Measurements from ENCODE around the gene EFCAB6.
A peak's percentile ranks its signal among the peaks of the same experiment; 100 is the strongest.

The EFCAB6 gene

DNA sequence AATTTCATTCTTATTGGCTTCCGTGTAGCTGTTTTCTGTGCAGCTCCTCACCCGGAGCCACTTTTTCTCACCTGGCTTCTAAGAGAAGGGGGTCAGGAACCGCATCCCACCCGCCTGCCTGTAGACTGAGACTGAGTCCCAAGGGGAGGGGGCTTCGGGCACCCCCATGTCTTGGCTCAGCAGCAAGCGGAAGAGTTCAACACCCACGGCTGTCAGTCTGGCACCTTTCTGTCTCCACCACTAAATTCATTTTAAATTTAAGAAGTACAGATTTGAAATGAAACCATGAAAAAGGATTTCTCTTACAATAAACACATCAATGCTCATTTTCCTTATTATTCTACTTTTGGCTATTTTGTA lies 66.7 kb downstream of the EFCAB6 start:
- no peak overlapping the region for H3K27ac ChIP-seq
- TF ChIP-seq, protein P1, sequence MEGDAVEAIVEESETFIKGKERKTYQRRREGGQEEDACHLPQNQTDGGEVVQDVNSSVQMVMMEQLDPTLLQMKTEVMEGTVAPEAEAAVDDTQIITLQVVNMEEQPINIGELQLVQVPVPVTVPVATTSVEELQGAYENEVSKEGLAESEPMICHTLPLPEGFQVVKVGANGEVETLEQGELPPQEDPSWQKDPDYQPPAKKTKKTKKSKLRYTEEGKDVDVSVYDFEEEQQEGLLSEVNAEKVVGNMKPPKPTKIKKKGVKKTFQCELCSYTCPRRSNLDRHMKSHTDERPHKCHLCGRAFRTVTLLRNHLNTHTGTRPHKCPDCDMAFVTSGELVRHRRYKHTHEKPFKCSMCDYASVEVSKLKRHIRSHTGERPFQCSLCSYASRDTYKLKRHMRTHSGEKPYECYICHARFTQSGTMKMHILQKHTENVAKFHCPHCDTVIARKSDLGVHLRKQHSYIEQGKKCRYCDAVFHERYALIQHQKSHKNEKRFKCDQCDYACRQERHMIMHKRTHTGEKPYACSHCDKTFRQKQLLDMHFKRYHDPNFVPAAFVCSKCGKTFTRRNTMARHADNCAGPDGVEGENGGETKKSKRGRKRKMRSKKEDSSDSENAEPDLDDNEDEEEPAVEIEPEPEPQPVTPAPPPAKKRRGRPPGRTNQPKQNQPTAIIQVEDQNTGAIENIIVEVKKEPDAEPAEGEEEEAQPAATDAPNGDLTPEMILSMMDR (IDR thresholded peaks at IDR 0.05): no peak

DNA sequence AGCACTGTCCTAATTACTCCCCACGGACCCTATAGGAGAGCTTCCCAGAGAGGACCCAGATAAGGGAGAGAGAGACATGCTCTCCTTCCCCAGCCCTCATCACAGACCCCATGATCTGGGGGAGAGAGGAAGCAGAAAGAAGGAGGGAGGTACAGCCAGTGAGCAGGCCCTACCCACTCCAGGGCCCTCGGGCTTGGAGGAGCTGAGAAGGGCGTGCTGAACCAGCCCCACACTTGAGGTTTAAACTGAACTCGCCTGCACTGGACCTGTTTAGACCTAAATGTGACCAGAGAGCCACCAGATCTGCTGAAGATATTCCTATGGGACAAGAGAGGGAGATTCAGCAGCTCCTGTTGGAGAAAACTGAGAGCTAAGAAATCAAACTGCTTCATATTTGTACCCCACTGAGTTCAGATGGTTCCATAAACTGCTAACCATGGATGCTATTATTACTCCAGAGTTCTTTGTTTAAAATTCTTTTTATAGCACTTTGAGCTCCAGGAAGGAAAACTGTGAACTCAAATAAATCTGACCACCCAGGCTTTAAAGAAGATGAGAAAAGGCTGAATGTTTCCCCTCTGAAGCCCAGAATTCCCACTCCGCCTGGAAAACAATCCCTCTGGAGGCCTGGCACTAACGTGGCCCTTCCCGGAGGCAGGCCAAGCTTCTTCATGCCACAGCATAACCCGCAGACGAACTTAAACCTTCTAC lies 67.2 kb downstream of the EFCAB6 start:
- TF ChIP-seq, protein P1 (IDR thresholded peaks at IDR 0.05): no peak
- TF ChIP-seq ZFX (IDR thresholded peaks at IDR 0.05; ENCODE audit: borderline replicate concordance): no peak
- no peak overlapping the region for H3K27ac ChIP-seq

DNA sequence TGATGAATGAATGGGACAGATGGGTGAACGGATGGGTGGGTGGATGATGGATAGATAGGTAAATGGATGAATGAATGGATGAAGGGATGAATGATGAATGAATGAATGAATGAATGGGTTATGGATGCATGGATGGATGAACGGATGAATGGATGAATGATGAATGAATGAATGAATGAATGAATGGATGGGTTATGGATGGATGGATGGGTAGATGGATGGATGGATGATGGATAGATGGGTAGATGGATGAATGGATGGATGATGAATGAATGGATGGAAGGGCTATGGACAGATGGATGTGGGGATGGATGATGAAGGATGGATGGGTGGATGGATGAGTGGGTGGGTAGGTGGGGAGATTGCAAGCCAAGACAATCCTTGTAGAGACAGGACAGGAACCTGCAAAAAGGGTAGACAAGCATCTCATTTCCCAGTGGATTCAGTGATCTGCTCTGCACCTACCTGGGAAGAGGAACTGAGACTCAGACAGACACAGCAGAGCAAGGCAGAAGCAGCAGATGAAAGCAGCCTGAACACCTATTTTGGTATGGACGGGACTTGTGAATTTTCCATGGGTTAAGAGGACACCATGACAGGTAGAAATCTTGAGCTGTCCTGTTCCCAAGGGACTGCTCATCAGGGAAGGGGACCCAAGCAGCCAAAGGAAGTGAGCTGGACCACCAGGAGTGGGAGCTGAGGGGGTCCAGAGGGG lies 68.0 kb downstream of the EFCAB6 start:
- TF ChIP-seq, protein P1 (IDR thresholded peaks at IDR 0.05): no peak
- TF ChIP-seq ZFX (IDR thresholded peaks at IDR 0.05; ENCODE audit: borderline replicate concordance): no peak
- no peak overlapping the region for H3K27ac ChIP-seq

DNA sequence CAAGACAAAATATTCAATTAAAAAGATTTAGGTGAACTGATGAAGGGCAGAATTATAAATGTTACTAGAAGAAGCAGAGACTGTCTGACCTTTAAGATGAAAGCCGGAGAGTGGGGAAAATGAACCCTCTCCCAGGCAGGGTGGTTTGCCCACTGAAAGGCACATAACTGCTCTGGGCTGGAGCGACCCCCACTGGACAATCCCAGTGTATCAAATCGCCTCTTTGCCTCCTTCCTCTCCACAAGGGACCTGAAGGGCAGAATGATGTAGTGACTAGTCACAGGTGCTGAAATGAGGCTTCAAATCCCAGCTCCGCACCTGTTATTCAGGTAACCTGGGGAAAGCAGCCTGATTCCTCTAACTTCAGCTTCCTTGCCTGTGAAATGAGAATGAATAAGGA lies 69.0 kb downstream of the EFCAB6 start:
- TF ChIP-seq, protein P1 (IDR thresholded peaks at IDR 0.05): peak; percentile 29
- no peak for TF ChIP-seq ZFX (IDR thresholded peaks at IDR 0.05; ENCODE audit: borderline replicate concordance)
- H3K27ac ChIP-seq: no peak overlapping the region

GRCh38 chr22:43742154-43742950 lies 69.8 kb downstream of the EFCAB6 start:
- H3K27ac ChIP-seq: no peak overlapping the region
- TF ChIP-seq, protein P1 (IDR thresholded peaks at IDR 0.05): no peak
- TF ChIP-seq ZFX (IDR thresholded peaks at IDR 0.05; ENCODE audit: borderline replicate concordance): no peak

- no peak overlapping the region for H3K27ac ChIP-seq
- TF ChIP-seq, protein P1 (IDR thresholded peaks at IDR 0.05): no peak
- TF ChIP-seq ZFX (IDR thresholded peaks at IDR 0.05; ENCODE audit: borderline replicate concordance): no peak
Measured at GRCh38 chr22:43740587-43741270, 71.4 kb downstream of the EFCAB6 start.
